Measurements from ENCODE around the gene DMGDH. TPM values are rescaled to one million over a fixed set of nuclear protein-coding genes. Genes with fewer than 3 reads are reported as not detected.

Gene DMGDH
- total and polyA plus RNA-seq, 2 of the 4 experiments (the other 2 are of a cell fraction) = 0.18 TPM; not detected in 1

GRCh38 chr5:78953092-78953800, 116.2 kb downstream of the DMGDH start:
- H3K9ac ChIP-seq (ENCODE audit: low read depth, low read length) = no peak overlapping the region
- H3K4me1 ChIP-seq (ENCODE audit: control insufficient read depth, insufficient read depth, low read length) = peaks cover 6% of the 10 kb centered on the region; the same call in 1 of the 2 replicates
- H3K4me2 ChIP-seq (ENCODE audit: low read depth, low read length) = no peak overlapping the region
- CTCF ChIA-PET = interaction anchor here (0.5 kb wide), 1 partner anchor 45 kb away, joined by 3 read pairs; no protein-coding TSS in a partner anchor
- H3K27ac ChIP-seq (ENCODE audit: insufficient read depth, low read length) = no peak overlapping the region
- no peak overlapping the region for H3K18ac ChIP-seq (ENCODE audit: low read depth, low read length)
- H3K36me3 ChIP-seq (ENCODE audit: control insufficient read depth, insufficient read depth, low read length) = no peaks in the 10 kb centered on the region
- H3K9me3 ChIP-seq (ENCODE audit: control insufficient read depth, insufficient read depth, low read length) = no peaks in the 10 kb centered on the region
- H3K56ac ChIP-seq (ENCODE audit: extremely low read depth, insufficient read depth, low read length) = no peak overlapping the region
- H4K20me1 ChIP-seq (ENCODE audit: insufficient read depth, low read length) = no peaks in the 10 kb centered on the region
- H3K14ac ChIP-seq (replicated peaks; ENCODE audit: low read depth, low read length) = no peak overlapping the region
- H3K79me1 ChIP-seq (ENCODE audit: low read depth in 1 of 2, low read length in 2 of 2) = no peaks in the 10 kb centered on the region
- no peak overlapping the region for H4K8ac ChIP-seq (ENCODE audit: low read depth in 2 of 2, low read length in 2 of 2)
- in situ Hi-C loops (cut with MboI; ENCODE audit: low sequenced_read_pairs) = loop anchor here (25.0 kb wide), 1 partner anchor 641 kb away; no protein-coding TSS in a partner anchor
- H2BK120ac ChIP-seq (ENCODE audit: low read depth, low read length) = no peak overlapping the region
- H3K9me1 ChIP-seq (ENCODE audit: insufficient read depth, low read length) = no peaks in the 10 kb centered on the region; the same call in 1 of the 2 replicates
- H4K5ac ChIP-seq (ENCODE audit: low read depth, low read length) = no peak overlapping the region
- WGBS, 2 experiments (ENCODE audit: extremely low coverage in 2 of 2, insufficient read length in 1 of 2) = 100% methylated on average over 2 of the region's 4 CpGs; no CpG with 5 or more reads in 1 of the 2 experiments
- BruUV-seq (replicated peaks) = no TSS peak
- no peak overlapping the region for H3K4me3 ChIP-seq (ENCODE audit: insufficient read depth, low read depth, low read length)
- DNase-seq = peak; percentile 19
- H4K91ac ChIP-seq (ENCODE audit: insufficient read depth, low read depth, low read length) = no peak overlapping the region
- no peak overlapping the region for H2BK15ac ChIP-seq (ENCODE audit: low read depth, low read length)
- H2BK5ac ChIP-seq (ENCODE audit: low read depth, low read length, poor library complexity, severe bottlenecking) = no peak overlapping the region
- POLR2A ChIA-PET (ENCODE audit: unreplicated experiment) = interaction anchor here (0.6 kb wide), 1 partner anchor 890 kb away, joined by 3 read pairs; no protein-coding TSS in a partner anchor
- intact Hi-C loops (cut with micrococcal nuclease) = loop anchor here (5.0 to 10.0 kb wide), 2 partner anchors 51 to 318 kb away; no protein-coding TSS in a partner anchor
- peak; percentile 37 for ATAC-seq (ENCODE audit: low read depth)
- dilution Hi-C loops (cut with HindIII; ENCODE audit: low sequenced_read_pairs, unreplicated experiment) = no loop called here
- no peak overlapping the region for H2AFZ ChIP-seq (replicated peaks; ENCODE audit: low read length, poor library complexity)
- no peak overlapping the region for H3K23ac ChIP-seq (ENCODE audit: low read depth, low read length)
- H2AK9ac ChIP-seq (replicated peaks; ENCODE audit: low read depth, low read length, poor library complexity) = no peak overlapping the region
- no peaks in the 10 kb centered on the region for H3K27me3 ChIP-seq (ENCODE audit: control insufficient read depth, insufficient read depth, low read length)
- H2BK20ac ChIP-seq (ENCODE audit: low read depth, low read length) = no peak overlapping the region
- no peak overlapping the region for H2AK5ac ChIP-seq (ENCODE audit: low read depth, low read length)
- H3K4ac ChIP-seq (ENCODE audit: low read depth, low read length) = no peak overlapping the region
- TF ChIP-seq FOS (IDR thresholded peaks at IDR 0.05; ENCODE audit: low read depth, low read length) (no peak), NFE2L2 (IDR thresholded peaks at IDR 0.05; ENCODE audit: low read depth, low read length) (no peak), RFX5 (IDR thresholded peaks at IDR 0.05; ENCODE audit: low read depth, low read length) (no peak), CEBPB (IDR thresholded peaks at IDR 0.05; ENCODE audit: low read depth, low read length) (no peak), CHD1 (IDR thresholded peaks at IDR 0.05; ENCODE audit: low read depth, low read length) (no peak), MAFK (IDR thresholded peaks at IDR 0.05; ENCODE audit: low read depth, low read length) (no peak), RCOR1 (IDR thresholded peaks at IDR 0.05; ENCODE audit: insufficient replicate concordance, low read length) (no peak), MXI1 (IDR thresholded peaks at IDR 0.05; ENCODE audit: borderline replicate concordance, low read depth, low read length) (no peak), SMC3 (IDR thresholded peaks at IDR 0.05; ENCODE audit: low read depth, low read length) (no peak), ELK1 (IDR thresholded peaks at IDR 0.05; ENCODE audit: borderline replicate concordance, low read depth, low read length) (no peak), MAZ (IDR thresholded peaks at IDR 0.05; ENCODE audit: borderline replicate concordance, low read depth, low read length) (no peak), BHLHE40 (IDR thresholded peaks at IDR 0.05; ENCODE audit: low read depth, low read length) (no peak), RAD21 (IDR thresholded peaks at IDR 0.05; ENCODE audit: low read length) (no peak), POLR2A (IDR thresholded peaks at IDR 0.05; ENCODE audit: low read depth, low read length) (no peak)
- TF ChIP-seq, protein P1, sequence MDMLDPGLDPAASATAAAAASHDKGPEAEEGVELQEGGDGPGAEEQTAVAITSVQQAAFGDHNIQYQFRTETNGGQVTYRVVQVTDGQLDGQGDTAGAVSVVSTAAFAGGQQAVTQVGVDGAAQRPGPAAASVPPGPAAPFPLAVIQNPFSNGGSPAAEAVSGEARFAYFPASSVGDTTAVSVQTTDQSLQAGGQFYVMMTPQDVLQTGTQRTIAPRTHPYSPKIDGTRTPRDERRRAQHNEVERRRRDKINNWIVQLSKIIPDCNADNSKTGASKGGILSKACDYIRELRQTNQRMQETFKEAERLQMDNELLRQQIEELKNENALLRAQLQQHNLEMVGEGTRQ (IDR thresholded peaks at IDR 0.05; ENCODE audit: low read depth, low read length) = no peak
